CD14-positive monocyte (primary cell): ENCODE results near the gene EREG. TPM values are rescaled to one million over a fixed set of nuclear protein-coding genes. Genes with fewer than 3 reads are reported as not detected.

Experiments
- DNase-seq, 3 donors: peaks; one replicate each; pipeline ENCODE4 v3.0.0-alpha.2; 2011 to 2022
- H2AFZ ChIP-seq: 2 replicates; pipeline ENCODE4 v1.6.0; 2012; ENCODE audit warnings: mild to moderate bottlenecking, low read depth, low read length, inconsistent platforms; ENCODE audit not compliant: insufficient read depth, poor library complexity, severe bottlenecking
- H3K27ac ChIP-seq, 2 donors: 1 replicate in 1 of 2; 2 replicates in 1 of 2; pipeline ENCODE4 v1.5.1; 2012 to 2013; ENCODE audit warnings: low read length in 2 of 2, control low read depth in 1 of 2, inconsistent platforms in 1 of 2, low read depth in 1 of 2, mild to moderate bottlenecking in 1 of 2
- H3K27me3 ChIP-seq, 2 donors: one replicate each; pipeline versions ENCODE4 v1.6.0 to v1.6.1; 2011 to 2013; ENCODE audit warnings: low read length in 2 of 2; ENCODE audit not compliant: control insufficient read depth in 2 of 2, insufficient read depth in 2 of 2
- H3K36me3 ChIP-seq, 2 donors: replicated peaks in 1 of 2; 1 replicate in 1 of 2; 2 replicates in 1 of 2; pipeline versions ENCODE4 v1.5.1 to v1.6.1; 2012 to 2013; ENCODE audit warnings: low read length in 2 of 2, control low read depth in 1 of 2, inconsistent platforms in 1 of 2, mild to moderate bottlenecking in 1 of 2; ENCODE audit not compliant: insufficient read depth in 2 of 2, control insufficient read depth in 1 of 2
- H3K4me1 ChIP-seq, 2 donors: 1 replicate in 1 of 2; 2 replicates in 1 of 2; pipeline versions ENCODE4 v1.5.1 to v1.6.1; 2012 to 2013; ENCODE audit warnings: low read length in 2 of 2, control low read depth in 1 of 2, inconsistent platforms in 1 of 2, mild to moderate bottlenecking in 1 of 2, moderate library complexity in 1 of 2; ENCODE audit not compliant: insufficient read depth in 2 of 2, control insufficient read depth in 1 of 2
- H3K4me2 ChIP-seq: replicated peaks from 2 replicates; pipeline ENCODE3; 2012; ENCODE audit warnings: low read length, moderate library complexity, mild to moderate bottlenecking; ENCODE audit not compliant: poor library complexity, severe bottlenecking; ENCODE audit errors: extremely low read depth
- H3K4me3 ChIP-seq, 3 experiments: fragments of 200-600 bp in 1 of 3; sonication (generic) in 1 of 3; replicated peaks in 1 of 3; 1 replicate in 2 of 3; 2 replicates in 1 of 3; pipeline ENCODE4 v1.5.1; 2011 to 2013; ENCODE audit warnings: low read length in 3 of 3, mild to moderate bottlenecking in 3 of 3, control low read depth in 2 of 3, low read depth in 2 of 3, inconsistent platforms in 1 of 3, moderate library complexity in 1 of 3
- H3K79me2 ChIP-seq: 2 replicates; pipeline ENCODE4 v1.6.0; 2012; ENCODE audit warnings: mild to moderate bottlenecking, control low read depth, inconsistent platforms, low read length, moderate library complexity; ENCODE audit not compliant: insufficient read depth
- H3K9ac ChIP-seq: 2 replicates; pipeline ENCODE4 v1.6.0; 2017; ENCODE audit warnings: low read length, mild to moderate bottlenecking; ENCODE audit not compliant: insufficient read depth, poor library complexity, severe bottlenecking
- H3K9me3 ChIP-seq, 2 donors: replicated peaks in 1 of 2; 1 replicate in 1 of 2; 2 replicates in 1 of 2; pipeline versions ENCODE4 v1.5.1 to v1.6.1; 2012 to 2013; ENCODE audit warnings: low read length in 2 of 2, control low read depth in 1 of 2; ENCODE audit not compliant: control insufficient read depth in 1 of 2, insufficient read depth in 1 of 2
- H4K20me1 ChIP-seq: 2 replicates; pipeline ENCODE4 v1.6.0; 2012; ENCODE audit warnings: mild to moderate bottlenecking, low read length, control low read depth, moderate library complexity; ENCODE audit not compliant: insufficient read depth
- H3K27ac Mint-ChIP-seq, 7 donors: one replicate each; pipeline ENCODE4 v1.8.0; 2020; ENCODE audit warnings: mild to moderate bottlenecking in 7 of 7, mixed read lengths in 7 of 7, moderate library complexity in 6 of 7, inconsistent platforms in 2 of 7
- H3K27me3 Mint-ChIP-seq, 3 donors: one replicate each; pipeline ENCODE4 v1.8.0; 2021 to 2022; ENCODE audit warnings: low read depth in 3 of 3, mild to moderate bottlenecking in 3 of 3, mixed read lengths in 3 of 3, moderate library complexity in 3 of 3, inconsistent platforms in 1 of 3
- H3K36me3 Mint-ChIP-seq, 2 donors: one replicate each; pipeline ENCODE4 v1.8.0; 2020; ENCODE audit warnings: mixed read lengths in 2 of 2, inconsistent platforms in 1 of 2, mild to moderate bottlenecking in 1 of 2
- H3K4me1 Mint-ChIP-seq: one replicate; pipeline ENCODE4 v1.8.0; 2020; ENCODE audit warnings: mild to moderate bottlenecking, mixed read lengths
- H3K4me3 Mint-ChIP-seq, 2 donors: one replicate each; pipeline ENCODE4 v1.8.0; 2020; ENCODE audit warnings: mild to moderate bottlenecking in 2 of 2, mixed read lengths in 2 of 2, moderate library complexity in 1 of 2
- H3K9me3 Mint-ChIP-seq, 7 donors: one replicate each; pipeline ENCODE4 v1.8.0; 2020 to 2022; ENCODE audit warnings: mixed read lengths in 7 of 7, mild to moderate bottlenecking in 6 of 7, moderate library complexity in 6 of 7, inconsistent platforms in 2 of 7
- whole genome bisulfite sequencing: methylation state at CpG from one replicate; pipeline ENCODE4 v1.1.5; 2013; ENCODE audit warnings: missing lambda C conversion rate; ENCODE audit not compliant: insufficient coverage; 5-methylcytosine and 5-hydroxymethylcytosine counted together
- intact Hi-C, 2 donors: fragments of 100-400 bp; cut with micrococcal nuclease; formaldehyde crosslinking; loops; one replicate each; pipeline versions ENCODE4 v1.15.0 to v1.15.1; 2023
- polyA plus RNA-seq, 3 donors: library from polyadenylated mRNA; depleted of rRNA in 1 of 3; unstranded in 2 of 3; stranded (reverse) in 1 of 3; fragments of 300-500 nt in 2 of 3; fragments of >200 nt in 1 of 3; fragmentation: Illumina TruSeq in 2 of 3; gene quantifications; 1 replicate in 2 of 3; 2 replicates in 1 of 3; pipeline ENCODE4 v1.2.3, GENCODE V29; 2012 to 2021
- TF ChIP-seq, protein P1 (sequence below): fragments of 200-600 bp; IDR thresholded peaks from one replicate; pipeline ENCODE4 v1.8.0; 2022; ENCODE audit warnings: antibody characterized with exemption, mild to moderate bottlenecking

EREG gene
- polyA plus RNA-seq, 3 donors = 2.7 to 17.2 (median 8.2) TPM

GRCh38 chr4:74344031-74344430, 20.9 kb upstream of the EREG start:
- Mint-ChIP-seq H3K9me3 (peaks cover 24 to 49% (median 29%) of the 10 kb centered on the region in 7 donors), H3K27me3 (peaks cover 0 to 1% (median 0%) of the 10 kb centered on the region in 3 donors), H3K4me1 (peaks cover 9% of the 10 kb centered on the region), H3K27ac (peak overlapping the region in 1 of 7 donors; percentile 74), H3K4me3 (no peak overlapping the region), H3K36me3 (peaks cover 9 to 16% of the 10 kb centered on the region in 2 donors)
- peaks cover 7 to 9% of the 10 kb centered on the region in 2 donors for H3K4me1 ChIP-seq
- no peak overlapping the region for H3K27ac ChIP-seq
- no peak overlapping the region for H3K4me3 ChIP-seq
- H3K36me3 ChIP-seq = peaks cover 0 to 4% of the 10 kb centered on the region in 2 donors
- H2AFZ ChIP-seq = no peak overlapping the region
- no peak overlapping the region for H3K4me2 ChIP-seq
- no peak overlapping the region for H3K9ac ChIP-seq
- no peaks in the 10 kb centered on the region for H3K27me3 ChIP-seq
- peaks cover 13 to 18% of the 10 kb centered on the region in 2 donors for H3K9me3 ChIP-seq
- TF ChIP-seq, protein P1, sequence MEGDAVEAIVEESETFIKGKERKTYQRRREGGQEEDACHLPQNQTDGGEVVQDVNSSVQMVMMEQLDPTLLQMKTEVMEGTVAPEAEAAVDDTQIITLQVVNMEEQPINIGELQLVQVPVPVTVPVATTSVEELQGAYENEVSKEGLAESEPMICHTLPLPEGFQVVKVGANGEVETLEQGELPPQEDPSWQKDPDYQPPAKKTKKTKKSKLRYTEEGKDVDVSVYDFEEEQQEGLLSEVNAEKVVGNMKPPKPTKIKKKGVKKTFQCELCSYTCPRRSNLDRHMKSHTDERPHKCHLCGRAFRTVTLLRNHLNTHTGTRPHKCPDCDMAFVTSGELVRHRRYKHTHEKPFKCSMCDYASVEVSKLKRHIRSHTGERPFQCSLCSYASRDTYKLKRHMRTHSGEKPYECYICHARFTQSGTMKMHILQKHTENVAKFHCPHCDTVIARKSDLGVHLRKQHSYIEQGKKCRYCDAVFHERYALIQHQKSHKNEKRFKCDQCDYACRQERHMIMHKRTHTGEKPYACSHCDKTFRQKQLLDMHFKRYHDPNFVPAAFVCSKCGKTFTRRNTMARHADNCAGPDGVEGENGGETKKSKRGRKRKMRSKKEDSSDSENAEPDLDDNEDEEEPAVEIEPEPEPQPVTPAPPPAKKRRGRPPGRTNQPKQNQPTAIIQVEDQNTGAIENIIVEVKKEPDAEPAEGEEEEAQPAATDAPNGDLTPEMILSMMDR = no peak
- no peak for DNase-seq
- intact Hi-C loops = no loop called here
- H4K20me1 ChIP-seq = no peaks in the 10 kb centered on the region
- H3K79me2 ChIP-seq = no peaks in the 10 kb centered on the region
- WGBS = no CpG with 5 or more reads among the region's 1 CpG

- Mint-ChIP-seq H3K27me3 (peaks cover 0 to 2% (median 0%) of the 10 kb centered on the region in 3 donors), H3K36me3 (no peaks in the 10 kb centered on the region), H3K9me3 (no peaks in the 10 kb centered on the region), H3K4me1 (peaks cover 15% of the 10 kb centered on the region), H3K4me3 (no peak overlapping the region), H3K27ac (peak overlapping the region in 5 of 7 donors; percentile 6 to 69 (median 13))
- Histone ChIP-seq H3K79me2 (no peaks in the 10 kb centered on the region), H3K9me3 (no peaks in the 10 kb centered on the region), H3K4me2 (no peak overlapping the region), H3K9ac (no peak overlapping the region), H3K4me3 (no peak overlapping the region), H3K4me1 (peaks cover 8 to 10% of the 10 kb centered on the region in 2 donors), H2AFZ (no peak overlapping the region), H3K27me3 (no peaks in the 10 kb centered on the region), H3K36me3 (no peaks in the 10 kb centered on the region), H3K27ac (no peak overlapping the region), H4K20me1 (no peaks in the 10 kb centered on the region)
- intact Hi-C loops = no loop called here
- DNase-seq = no peak
- WGBS = no CpG with 5 or more reads among the region's 4 CpGs
- TF ChIP-seq, protein P1 = no peak
Observed at GRCh38 chr4:74353858-74354257, 11.1 kb upstream of the EREG start.
